Right atrium auricular region (tissue), 2 donors: ENCODE results near the gene ERVW-1. TPM values are rescaled to one million over a fixed set of nuclear protein-coding genes. Genes with fewer than 3 reads are reported as not detected.
"Not testable (repeated sequence)": the region's sequence is repeated elsewhere in the genome, so short reads cannot be mapped to it uniquely, and the experiment has no call there.

Experiments used
- DNase-seq: peaks from one replicate; pipeline ENCODE4 v3.0.0-alpha.2; 2019; ENCODE audit warnings: low spot score
- H3K27ac ChIP-seq, 2 donors: fragments of 200-600 bp; sonication (generic); 1 replicate in 1 of 2; 2 replicates in 1 of 2; pipeline ENCODE4 v1.5.1; 2016 to 2019
- H3K27me3 ChIP-seq, 2 donors: fragments of 200-600 bp; sonication (generic); one replicate each; pipeline versions ENCODE4 v1.5.1 to v1.6.0; 2017 to 2019
- H3K36me3 ChIP-seq: fragments of 200-600 bp; sonication (generic); one replicate; pipeline ENCODE4 v1.5.1; 2016
- H3K4me1 ChIP-seq, 2 donors: fragments of 200-600 bp; sonication (generic); one replicate each; pipeline versions ENCODE4 v1.5.1 to v1.6.0; 2017 to 2019
- H3K4me3 ChIP-seq, 2 donors: fragments of 200-600 bp; sonication (generic); 1 replicate in 1 of 2; 2 replicates in 1 of 2; pipeline ENCODE4 v1.5.1; 2017 to 2019; ENCODE audit warnings: mild to moderate bottlenecking in 1 of 2, moderate library complexity in 1 of 2
- H3K9me3 ChIP-seq, 2 donors: fragments of 200-600 bp; sonication (generic); one replicate each; pipeline ENCODE4 v1.5.1; 2019
- CTCF ChIP-seq, 2 donors: fragments of 200-600 bp; sonication (generic); IDR thresholded peaks; one replicate each; pipeline ENCODE4 v1.5.1; 2019; ENCODE audit warnings: antibody characterized with exemption in 2 of 2
- total RNA-seq, 2 donors: library from RNA; depleted of rRNA; stranded (reverse); fragments of >200 nt; gene quantifications; one replicate each; pipeline ENCODE4 v1.1.0, GENCODE V29; 2016

ERVW-1 gene, protein sequence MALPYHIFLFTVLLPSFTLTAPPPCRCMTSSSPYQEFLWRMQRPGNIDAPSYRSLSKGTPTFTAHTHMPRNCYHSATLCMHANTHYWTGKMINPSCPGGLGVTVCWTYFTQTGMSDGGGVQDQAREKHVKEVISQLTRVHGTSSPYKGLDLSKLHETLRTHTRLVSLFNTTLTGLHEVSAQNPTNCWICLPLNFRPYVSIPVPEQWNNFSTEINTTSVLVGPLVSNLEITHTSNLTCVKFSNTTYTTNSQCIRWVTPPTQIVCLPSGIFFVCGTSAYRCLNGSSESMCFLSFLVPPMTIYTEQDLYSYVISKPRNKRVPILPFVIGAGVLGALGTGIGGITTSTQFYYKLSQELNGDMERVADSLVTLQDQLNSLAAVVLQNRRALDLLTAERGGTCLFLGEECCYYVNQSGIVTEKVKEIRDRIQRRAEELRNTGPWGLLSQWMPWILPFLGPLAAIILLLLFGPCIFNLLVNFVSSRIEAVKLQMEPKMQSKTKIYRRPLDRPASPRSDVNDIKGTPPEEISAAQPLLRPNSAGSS
- total RNA-seq, result not detected

DNA sequence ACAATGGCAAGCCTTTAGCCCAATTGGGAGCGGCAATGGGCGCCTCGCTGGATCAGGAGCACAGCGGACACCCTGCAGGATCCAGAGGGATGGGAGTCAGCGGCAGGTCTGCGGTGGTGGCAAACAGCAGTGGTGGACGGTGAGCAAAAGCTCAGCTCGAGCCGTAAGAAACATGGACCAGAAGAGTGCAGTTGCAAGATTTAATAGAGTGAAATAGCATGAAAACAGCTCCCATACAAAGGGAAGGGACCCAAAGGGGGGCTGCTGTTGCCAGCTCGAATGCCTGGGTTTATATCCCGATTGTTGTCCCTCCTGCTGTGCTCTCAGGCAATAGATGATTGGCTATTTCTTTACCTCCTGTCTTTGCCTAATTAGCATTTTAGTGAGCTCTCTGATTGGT, at the start of gene ERVW-1:
ERVW-1 (minus strand) TSS at position 266 of the 400 bp plus-strand sequence. CDS start 7,565 bp downstream, outside the sequence.
- H3K36me3 ChIP-seq, result peaks cover 17% of the 10 kb centered on the region
- not testable (repeated sequence) for H3K4me3 ChIP-seq, H3K4me1 ChIP-seq

DNA sequence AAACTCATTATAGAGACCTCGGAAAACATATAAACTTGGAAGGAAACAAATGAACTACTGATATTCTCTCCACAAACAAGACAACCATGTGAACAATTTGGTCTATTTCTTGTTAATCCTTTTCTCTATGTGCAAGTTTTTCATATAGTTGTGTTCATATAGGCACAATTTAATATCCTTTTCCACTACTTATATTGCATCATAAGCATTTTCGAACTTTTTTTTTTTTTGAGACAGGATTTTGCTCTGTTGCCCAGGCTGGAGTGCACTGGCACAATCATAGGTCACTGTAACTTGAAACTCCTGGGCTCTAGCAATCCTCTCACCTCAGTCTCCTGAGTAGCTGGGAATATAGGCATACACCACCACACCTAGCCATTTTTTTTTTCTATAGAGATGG, 45.4 kb upstream of the ERVW-1 start:
- no peaks in the 10 kb centered on the region for H3K27me3 ChIP-seq
- H3K9me3 ChIP-seq, result no peaks in the 10 kb centered on the region
- peaks cover 7% of the 10 kb centered on the region for H3K36me3 ChIP-seq
- peaks cover 0 to 11% of the 10 kb centered on the region in 2 donors for H3K4me1 ChIP-seq
- H3K4me3 ChIP-seq, result no peak overlapping the region
- no peak for DNase-seq
- no peak for TF ChIP-seq CTCF (IDR thresholded peaks at IDR 0.05)
- no peak overlapping the region for H3K27ac ChIP-seq

More for the DNA sequence above, at the start of gene ERVW-1:
- H3K9me3 ChIP-seq, H3K27me3 ChIP-seq, H3K27ac ChIP-seq, DNase-seq: not testable (repeated sequence)

- Histone ChIP-seq H3K4me1 (no peaks in the 10 kb centered on the region), H3K9me3 (no peaks in the 10 kb centered on the region), H3K4me3 (no peak overlapping the region), H3K27ac (no peak overlapping the region), H3K36me3 (peaks cover 28% of the 10 kb centered on the region), H3K27me3 (no peaks in the 10 kb centered on the region)
- DNase-seq, result no peak
- no peak for TF ChIP-seq CTCF (IDR thresholded peaks at IDR 0.05)
These were observed 42.3 kb upstream of the ERVW-1 start for GRCh38 chr7:92520024-92520423.

DNA sequence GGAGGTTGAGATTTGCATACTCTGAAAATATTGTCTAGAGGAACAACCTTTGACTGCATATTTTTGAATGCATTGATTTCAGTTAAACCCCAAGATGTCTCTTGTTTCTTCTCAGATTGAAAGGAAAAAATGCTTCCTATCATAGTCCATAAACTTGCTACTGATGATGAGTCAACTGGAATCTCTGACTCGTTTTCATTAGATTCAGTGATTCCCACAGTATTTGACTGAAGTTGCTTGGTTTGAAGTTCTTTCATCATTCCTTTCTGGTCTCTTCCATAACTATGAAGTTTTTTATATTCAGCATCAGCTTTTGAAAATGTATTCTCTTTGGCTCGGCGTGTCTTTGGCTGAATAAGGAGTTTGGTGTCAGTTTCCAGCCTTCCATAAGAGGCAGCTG, 39.9 kb upstream of the ERVW-1 start:
- Histone ChIP-seq H3K9me3 (no peaks in the 10 kb centered on the region), H3K27ac (no peak overlapping the region), H3K27me3 (no peaks in the 10 kb centered on the region), H3K4me3 (no peak overlapping the region), H3K36me3 (peaks cover 40% of the 10 kb centered on the region), H3K4me1 (no peaks in the 10 kb centered on the region)
- no peak for DNase-seq
- TF ChIP-seq CTCF (IDR thresholded peaks at IDR 0.05), result no peak

- Histone ChIP-seq H3K27ac (no peak overlapping the region), H3K36me3 (peaks cover 33% of the 10 kb centered on the region), H3K4me3 (no peak overlapping the region), H3K27me3 (no peaks in the 10 kb centered on the region), H3K9me3 (no peaks in the 10 kb centered on the region), H3K4me1 (no peaks in the 10 kb centered on the region)
- DNase-seq, result no peak
- TF ChIP-seq CTCF (IDR thresholded peaks at IDR 0.05), result no peak
These were observed 35.6 kb upstream of the ERVW-1 start for GRCh38 chr7:92513167-92513902.

- peaks cover 27% of the 10 kb centered on the region for H3K36me3 ChIP-seq
These were observed 31.2 kb upstream of the ERVW-1 start for GRCh38 chr7:92508946-92509345.

More at GRCh38 chr7:92508946-92509345, 31.2 kb upstream of the ERVW-1 start:
- Histone ChIP-seq H3K4me3 (no peak overlapping the region), H3K27ac (no peak overlapping the region), H3K9me3 (no peaks in the 10 kb centered on the region), H3K27me3 (no peaks in the 10 kb centered on the region), H3K4me1 (no peaks in the 10 kb centered on the region)
- DNase-seq, result no peak
- TF ChIP-seq CTCF (IDR thresholded peaks at IDR 0.05), result no peak
